ENCODE measurements around the gene GPR157.

DNA sequence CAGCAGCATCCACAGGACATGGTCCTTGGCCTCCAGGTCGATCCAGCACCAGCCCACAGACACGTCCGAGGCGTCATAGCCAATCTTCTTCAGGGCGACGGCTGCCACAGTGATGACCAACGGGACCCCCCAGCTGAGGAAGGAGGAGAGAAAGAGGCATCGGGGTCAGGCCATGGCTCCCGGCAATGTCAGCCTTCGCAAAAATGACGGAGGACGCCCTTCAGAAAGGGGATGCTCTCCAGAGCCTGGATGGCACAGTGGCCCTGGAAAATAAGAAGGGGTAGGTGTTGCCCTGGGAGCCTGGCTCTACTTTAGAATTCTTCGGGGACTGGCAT lies 17.6 kb downstream of the GPR157 start:
- no peak for TF ChIP-seq CTCF (IDR thresholded peaks at IDR 0.05)
- no peak for TF ChIP-seq POLR2A (IDR thresholded peaks at IDR 0.05)
